ENCODE data around the gene SMCHD1. TPM values are rescaled to one million over a fixed set of nuclear protein-coding genes. Genes with fewer than 3 reads are reported as not detected.

SMCHD1 gene
- total RNA-seq, 1 experiment from 2014 or later: 31.6 TPM

Other genes starting within 250 kb of the SMCHD1 start
- gene METTL4, start 84.2 kb upstream of the SMCHD1 start, total RNA-seq (2014; rRNA removed; shearing (Covaris generic); ENCODE audit: low replicate concordance): 8.8 and 14.0 TPM in 2 replicates
- gene NDC80, start 84.2 kb upstream of the SMCHD1 start, total RNA-seq (2014; rRNA removed; shearing (Covaris generic); ENCODE audit: low replicate concordance): 24.5 and 34.4 TPM in 2 replicates
- 5.8 and 27.3 TPM in 2 replicates for gene EMILIN2, start 191.3 kb downstream of the SMCHD1 start, total RNA-seq (2014; rRNA removed; shearing (Covaris generic); ENCODE audit: low replicate concordance)